ENCODE measurements around the gene WDR86. TPM values are rescaled to one million over a fixed set of nuclear protein-coding genes. Genes with fewer than 3 reads are reported as not detected.

WDR86 gene
- polyA plus RNA-seq, 1 donor from 2014 or later = 46.2 TPM

DNA sequence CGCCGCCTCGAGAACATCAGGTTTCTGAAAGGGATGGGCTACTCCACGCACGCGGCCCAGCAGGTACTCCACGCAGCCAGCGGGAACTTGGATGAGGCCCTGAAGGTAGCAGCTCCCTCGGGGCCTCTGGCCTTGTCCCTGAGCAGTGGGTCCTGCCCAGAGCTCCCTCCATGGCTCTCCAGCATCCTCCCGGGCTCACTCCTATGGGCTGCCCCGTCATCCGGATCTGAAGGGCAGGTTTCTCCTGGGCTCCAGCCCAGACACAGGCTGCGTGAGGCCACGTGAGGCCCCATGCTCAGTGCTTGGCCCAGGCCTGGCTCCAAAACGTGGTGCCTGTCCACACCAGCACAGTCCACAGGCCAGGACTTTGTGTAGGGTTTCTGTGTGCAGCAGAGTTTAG lies 35.7 kb downstream of the WDR86 start:
- H4K20me1 ChIP-seq (ENCODE audit: insufficient read depth) = no peaks in the 10 kb centered on the region
- no peak overlapping the region for H3K9ac ChIP-seq (ENCODE audit: low read length)
- TF ChIP-seq MXI1 (conservative IDR thresholded peaks at IDR 0.05; ENCODE audit: poor library complexity, severe bottlenecking) (no peak), SMC3 (conservative IDR thresholded peaks at IDR 0.05; ENCODE audit: poor library complexity) (no peak), TAF1 (IDR thresholded peaks at IDR 0.05; ENCODE audit: low read depth) (no peak), POLR2AphosphoS5 (IDR thresholded peaks at IDR 0.05) (no peak), RAD21 (conservative IDR thresholded peaks at IDR 0.05) (no peak), EP300 (conservative IDR thresholded peaks at IDR 0.05; ENCODE audit: poor library complexity, severe bottlenecking) (no peak), EZH2 (IDR thresholded peaks at IDR 0.05; ENCODE audit: borderline replicate concordance, insufficient read depth, low read length, poor library complexity, severe bottlenecking) (no peak)
- TF ChIP-seq, protein P1, sequence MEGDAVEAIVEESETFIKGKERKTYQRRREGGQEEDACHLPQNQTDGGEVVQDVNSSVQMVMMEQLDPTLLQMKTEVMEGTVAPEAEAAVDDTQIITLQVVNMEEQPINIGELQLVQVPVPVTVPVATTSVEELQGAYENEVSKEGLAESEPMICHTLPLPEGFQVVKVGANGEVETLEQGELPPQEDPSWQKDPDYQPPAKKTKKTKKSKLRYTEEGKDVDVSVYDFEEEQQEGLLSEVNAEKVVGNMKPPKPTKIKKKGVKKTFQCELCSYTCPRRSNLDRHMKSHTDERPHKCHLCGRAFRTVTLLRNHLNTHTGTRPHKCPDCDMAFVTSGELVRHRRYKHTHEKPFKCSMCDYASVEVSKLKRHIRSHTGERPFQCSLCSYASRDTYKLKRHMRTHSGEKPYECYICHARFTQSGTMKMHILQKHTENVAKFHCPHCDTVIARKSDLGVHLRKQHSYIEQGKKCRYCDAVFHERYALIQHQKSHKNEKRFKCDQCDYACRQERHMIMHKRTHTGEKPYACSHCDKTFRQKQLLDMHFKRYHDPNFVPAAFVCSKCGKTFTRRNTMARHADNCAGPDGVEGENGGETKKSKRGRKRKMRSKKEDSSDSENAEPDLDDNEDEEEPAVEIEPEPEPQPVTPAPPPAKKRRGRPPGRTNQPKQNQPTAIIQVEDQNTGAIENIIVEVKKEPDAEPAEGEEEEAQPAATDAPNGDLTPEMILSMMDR (IDR thresholded peaks at IDR 0.05; ENCODE audit: poor library complexity, severe bottlenecking) = no peak
- no peak overlapping the region for H3K4me2 ChIP-seq (ENCODE audit: low read length)
- H3K36me3 ChIP-seq (ENCODE audit: insufficient read depth, low read length) = no peaks in the 10 kb centered on the region
- no peaks in the 10 kb centered on the region for H3F3A ChIP-seq (ENCODE audit: insufficient read depth, low read length, poor library complexity, severe bottlenecking)
- H3K4me3 ChIP-seq (ENCODE audit: low read length) = no peak overlapping the region
- H2AFZ ChIP-seq (ENCODE audit: low read depth, low read length) = no peak overlapping the region
- no peaks in the 10 kb centered on the region for H3K9me2 ChIP-seq (ENCODE audit: insufficient read depth, low read length)
- no peaks in the 10 kb centered on the region for H3K9me3 ChIP-seq (ENCODE audit: low read length)
- H3K27me3 ChIP-seq (ENCODE audit: insufficient read depth, low read depth, low read length) = no peaks in the 10 kb centered on the region
- no peaks in the 10 kb centered on the region for H3K79me2 ChIP-seq (replicated peaks; ENCODE audit: insufficient read depth, low read length)
- H3K27ac ChIP-seq (ENCODE audit: low read length) = no peak overlapping the region

DNA sequence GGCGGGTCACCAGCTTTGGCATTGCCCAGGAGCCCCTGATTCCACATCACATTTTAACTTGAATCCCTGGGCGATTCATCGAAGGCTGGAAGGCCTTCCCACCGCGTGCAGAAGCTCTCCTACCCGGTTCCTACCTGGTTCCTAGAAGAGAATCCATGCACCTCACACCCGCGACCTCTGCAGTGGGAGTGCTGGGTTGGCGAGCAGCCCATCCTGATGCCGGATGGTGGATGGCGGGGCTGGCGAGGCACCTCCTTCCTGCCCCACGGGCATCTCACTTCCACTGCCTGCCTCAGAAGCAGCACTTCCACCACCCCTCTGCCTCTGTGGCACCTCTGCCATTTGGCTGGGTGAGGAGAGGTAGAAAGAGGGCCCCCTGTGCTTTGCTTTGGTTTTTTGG lies 36.2 kb downstream of the WDR86 start:
- Histone ChIP-seq H3K4me2 (ENCODE audit: low read length) (no peak overlapping the region), H3K27ac (ENCODE audit: low read length) (no peak overlapping the region), H3K9me2 (ENCODE audit: insufficient read depth, low read length) (no peaks in the 10 kb centered on the region), H3K4me3 (ENCODE audit: low read length) (no peak overlapping the region), H3K36me3 (ENCODE audit: insufficient read depth, low read length) (no peaks in the 10 kb centered on the region), H2AFZ (ENCODE audit: low read depth, low read length) (no peak overlapping the region), H3K79me2 (replicated peaks; ENCODE audit: insufficient read depth, low read length) (no peaks in the 10 kb centered on the region), H3K9me3 (ENCODE audit: low read length) (no peaks in the 10 kb centered on the region), H3K27me3 (ENCODE audit: insufficient read depth, low read depth, low read length) (no peaks in the 10 kb centered on the region), H3F3A (ENCODE audit: insufficient read depth, low read length, poor library complexity, severe bottlenecking) (no peaks in the 10 kb centered on the region), H4K20me1 (ENCODE audit: insufficient read depth) (no peaks in the 10 kb centered on the region), H3K9ac (ENCODE audit: low read length) (no peak overlapping the region)
- no peak for TF ChIP-seq RAD21 (conservative IDR thresholded peaks at IDR 0.05)
- TF ChIP-seq EZH2 (IDR thresholded peaks at IDR 0.05; ENCODE audit: borderline replicate concordance, insufficient read depth, low read length, poor library complexity, severe bottlenecking) = no peak
- TF ChIP-seq, protein P1 (IDR thresholded peaks at IDR 0.05; ENCODE audit: poor library complexity, severe bottlenecking) = no peak
- TF ChIP-seq MXI1 (conservative IDR thresholded peaks at IDR 0.05; ENCODE audit: poor library complexity, severe bottlenecking) = no peak
- TF ChIP-seq, protein P2, sequence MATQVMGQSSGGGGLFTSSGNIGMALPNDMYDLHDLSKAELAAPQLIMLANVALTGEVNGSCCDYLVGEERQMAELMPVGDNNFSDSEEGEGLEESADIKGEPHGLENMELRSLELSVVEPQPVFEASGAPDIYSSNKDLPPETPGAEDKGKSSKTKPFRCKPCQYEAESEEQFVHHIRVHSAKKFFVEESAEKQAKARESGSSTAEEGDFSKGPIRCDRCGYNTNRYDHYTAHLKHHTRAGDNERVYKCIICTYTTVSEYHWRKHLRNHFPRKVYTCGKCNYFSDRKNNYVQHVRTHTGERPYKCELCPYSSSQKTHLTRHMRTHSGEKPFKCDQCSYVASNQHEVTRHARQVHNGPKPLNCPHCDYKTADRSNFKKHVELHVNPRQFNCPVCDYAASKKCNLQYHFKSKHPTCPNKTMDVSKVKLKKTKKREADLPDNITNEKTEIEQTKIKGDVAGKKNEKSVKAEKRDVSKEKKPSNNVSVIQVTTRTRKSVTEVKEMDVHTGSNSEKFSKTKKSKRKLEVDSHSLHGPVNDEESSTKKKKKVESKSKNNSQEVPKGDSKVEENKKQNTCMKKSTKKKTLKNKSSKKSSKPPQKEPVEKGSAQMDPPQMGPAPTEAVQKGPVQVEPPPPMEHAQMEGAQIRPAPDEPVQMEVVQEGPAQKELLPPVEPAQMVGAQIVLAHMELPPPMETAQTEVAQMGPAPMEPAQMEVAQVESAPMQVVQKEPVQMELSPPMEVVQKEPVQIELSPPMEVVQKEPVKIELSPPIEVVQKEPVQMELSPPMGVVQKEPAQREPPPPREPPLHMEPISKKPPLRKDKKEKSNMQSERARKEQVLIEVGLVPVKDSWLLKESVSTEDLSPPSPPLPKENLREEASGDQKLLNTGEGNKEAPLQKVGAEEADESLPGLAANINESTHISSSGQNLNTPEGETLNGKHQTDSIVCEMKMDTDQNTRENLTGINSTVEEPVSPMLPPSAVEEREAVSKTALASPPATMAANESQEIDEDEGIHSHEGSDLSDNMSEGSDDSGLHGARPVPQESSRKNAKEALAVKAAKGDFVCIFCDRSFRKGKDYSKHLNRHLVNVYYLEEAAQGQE (IDR thresholded peaks at IDR 0.05; ENCODE audit: borderline replicate concordance) = no peak
- TF ChIP-seq SMC3 (conservative IDR thresholded peaks at IDR 0.05; ENCODE audit: poor library complexity) = no peak
- TF ChIP-seq EP300 (conservative IDR thresholded peaks at IDR 0.05; ENCODE audit: poor library complexity, severe bottlenecking) = no peak

All from neural cell (in vitro differentiated cells).